Retinal pigment epithelial cell (primary cell): ENCODE data around the gene RTN4RL2.

ENCODE experiments used
- DNase-seq: peaks from one replicate; pipeline ENCODE4 v3.0.0-alpha.2; 2010; ENCODE audit warnings: low read depth
- H3K4me3 ChIP-seq: 2 replicates; pipeline ENCODE4 v1.5.1; 2011; ENCODE audit warnings: mild to moderate bottlenecking, low read length, control low read depth, moderate library complexity
- CTCF ChIP-seq: conservative IDR thresholded peaks from 2 replicates; pipeline ENCODE4 v1.5.1; 2011; ENCODE audit warnings: low read depth, low read length, control low read depth, inconsistent platforms

RTN4RL2 gene

DNA sequence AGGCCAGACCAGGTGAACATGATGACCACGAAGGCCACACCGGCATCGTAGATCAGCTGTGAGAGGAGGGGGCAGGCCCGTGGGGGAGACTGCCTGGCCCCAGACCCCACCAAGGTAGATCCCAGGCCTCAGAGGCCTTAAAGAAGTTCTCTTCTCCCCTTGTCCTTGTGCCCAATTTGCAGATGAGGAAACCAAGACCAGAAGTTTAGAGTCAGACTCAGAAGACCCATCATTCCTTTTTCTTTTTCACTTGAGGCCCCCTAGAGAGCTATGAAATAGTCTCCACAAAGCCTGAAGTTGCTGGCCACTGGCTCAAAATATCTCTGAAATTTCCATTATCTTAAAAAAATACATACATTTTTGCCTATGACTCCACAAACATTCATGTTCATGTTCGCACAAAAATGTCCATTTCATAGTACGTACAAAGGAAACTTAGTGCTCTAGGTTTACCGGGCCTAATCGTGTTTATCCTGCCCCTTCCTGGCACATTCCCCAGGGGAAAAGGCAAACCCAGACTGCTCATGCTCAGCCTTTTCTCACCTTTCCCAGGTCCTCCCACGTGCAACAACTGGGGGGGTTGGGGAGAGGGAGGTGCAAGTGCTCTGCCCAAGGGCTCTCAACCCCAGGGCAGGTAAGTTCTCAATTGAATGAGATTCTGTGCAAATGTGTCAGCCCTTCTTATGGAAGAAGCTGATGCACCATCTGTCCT is 35.9 kb downstream of the RTN4RL2 start:
- TF ChIP-seq CTCF: no peak
- no peak overlapping the region for H3K4me3 ChIP-seq
- no peak for DNase-seq

DNA sequence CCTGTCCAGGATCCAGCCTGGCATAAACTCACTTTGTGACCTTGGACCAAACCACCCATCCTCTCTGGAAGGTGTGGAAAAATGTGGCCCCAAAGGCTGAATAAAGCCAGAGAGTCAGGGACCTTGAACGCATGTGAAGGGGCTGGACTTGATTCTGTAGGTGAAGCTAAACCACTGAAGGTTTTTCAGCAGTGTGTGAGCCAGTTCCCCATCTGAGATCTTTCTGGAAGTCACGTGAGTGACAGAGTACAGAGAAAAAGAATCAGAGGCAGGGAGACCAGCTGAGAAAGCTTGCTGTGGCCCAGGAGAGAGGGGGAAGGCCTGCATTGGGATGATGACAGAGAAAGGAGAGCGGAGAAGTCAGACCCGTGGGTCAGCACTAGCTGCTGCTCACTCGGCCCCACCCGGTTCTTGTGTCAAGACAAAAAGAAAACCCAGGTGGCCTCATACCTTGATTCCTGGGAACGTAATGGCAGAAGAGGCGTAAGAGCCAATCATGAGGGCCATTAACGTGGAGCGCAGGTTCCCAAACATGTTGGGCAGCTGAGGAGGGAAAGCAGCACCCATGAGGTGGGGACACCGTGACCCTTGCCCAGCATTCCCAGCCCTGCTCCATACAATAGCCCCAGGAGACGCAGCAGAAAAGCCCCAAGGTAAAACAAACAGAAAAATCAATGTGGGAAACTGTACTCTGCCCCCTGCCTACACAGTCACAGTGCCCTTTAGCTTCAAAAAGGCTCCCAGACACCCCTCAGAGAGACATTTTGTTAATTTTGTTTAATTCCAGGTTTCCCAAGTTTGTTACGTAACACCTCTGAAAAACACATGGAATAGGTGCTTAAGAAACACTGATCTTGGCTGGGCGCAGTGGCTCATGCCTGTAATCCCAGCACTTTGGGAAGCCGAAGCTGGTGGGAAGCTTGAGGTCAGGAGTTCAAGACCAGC is 37.2 kb downstream of the RTN4RL2 start:
- DNase-seq: no peak
- TF ChIP-seq CTCF: no peak
- H3K4me3 ChIP-seq: no peak overlapping the region

GRCh38 chr11:57498540-57498939 is 38.2 kb downstream of the RTN4RL2 start:
- no peak overlapping the region for H3K4me3 ChIP-seq
- no peak for DNase-seq
- TF ChIP-seq CTCF: no peak

GRCh38 chr11:57499413-57499982 is 39.2 kb downstream of the RTN4RL2 start:
- peak; percentile 69 for DNase-seq
- H3K4me3 ChIP-seq: peak overlapping the region; percentile 46

DNA sequence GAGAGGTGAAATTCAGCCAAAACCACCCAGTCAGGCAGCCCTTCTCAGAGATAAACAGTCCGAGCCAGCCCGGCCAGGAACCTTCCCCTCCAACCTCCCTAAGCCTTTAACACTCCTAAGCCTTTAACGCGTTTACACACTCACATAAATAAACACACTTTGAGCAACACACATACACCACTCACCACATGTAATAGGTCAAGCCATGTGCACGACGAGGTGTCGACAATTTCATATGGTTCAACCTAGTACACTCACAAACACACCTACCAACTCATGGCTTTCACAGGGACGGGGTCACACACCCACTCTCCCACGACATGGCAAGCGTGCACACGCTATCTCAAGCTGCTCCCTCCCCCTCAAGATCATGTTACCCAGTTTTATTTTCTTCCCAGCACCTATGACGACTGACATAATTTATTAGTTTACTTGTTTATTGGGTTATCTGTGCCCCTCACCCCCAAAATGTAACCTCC is 39.7 kb downstream of the RTN4RL2 start:
- DNase-seq: no peak
- H3K4me3 ChIP-seq: peak overlapping the region; percentile 46
- TF ChIP-seq CTCF: no peak

More at GRCh38 chr11:57499413-57499982, 39.2 kb downstream of the RTN4RL2 start:
- no peak for TF ChIP-seq CTCF

DNA sequence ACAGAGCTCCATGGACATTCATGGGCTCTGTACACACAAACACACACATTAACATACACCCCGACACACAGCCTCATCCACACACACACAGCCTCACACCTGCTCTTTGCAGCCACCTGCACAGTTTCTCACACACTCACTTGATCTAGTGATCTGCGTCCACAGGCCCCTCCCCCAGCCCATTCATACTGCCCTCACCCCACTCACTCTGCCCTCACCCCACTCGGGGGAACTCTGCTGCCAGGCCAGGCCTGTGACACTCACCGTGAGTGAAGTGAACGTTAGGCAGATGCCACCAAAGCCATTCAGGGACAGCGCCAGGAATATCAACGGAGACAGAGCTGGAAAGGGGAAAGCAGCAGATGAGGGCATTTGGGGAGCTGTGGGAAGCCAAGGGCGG is 40.2 kb downstream of the RTN4RL2 start:
- no peak for DNase-seq
- no peak overlapping the region for H3K4me3 ChIP-seq
- TF ChIP-seq CTCF: no peak
